ENCODE data around the gene DPEP1. TPM values are rescaled to one million over a fixed set of nuclear protein-coding genes. Genes with fewer than 3 reads are reported as not detected.

Gene DPEP1
- total and polyA plus RNA-seq, 4 donors: 0.26 to 8.9 (median 0.95) TPM

DNA sequence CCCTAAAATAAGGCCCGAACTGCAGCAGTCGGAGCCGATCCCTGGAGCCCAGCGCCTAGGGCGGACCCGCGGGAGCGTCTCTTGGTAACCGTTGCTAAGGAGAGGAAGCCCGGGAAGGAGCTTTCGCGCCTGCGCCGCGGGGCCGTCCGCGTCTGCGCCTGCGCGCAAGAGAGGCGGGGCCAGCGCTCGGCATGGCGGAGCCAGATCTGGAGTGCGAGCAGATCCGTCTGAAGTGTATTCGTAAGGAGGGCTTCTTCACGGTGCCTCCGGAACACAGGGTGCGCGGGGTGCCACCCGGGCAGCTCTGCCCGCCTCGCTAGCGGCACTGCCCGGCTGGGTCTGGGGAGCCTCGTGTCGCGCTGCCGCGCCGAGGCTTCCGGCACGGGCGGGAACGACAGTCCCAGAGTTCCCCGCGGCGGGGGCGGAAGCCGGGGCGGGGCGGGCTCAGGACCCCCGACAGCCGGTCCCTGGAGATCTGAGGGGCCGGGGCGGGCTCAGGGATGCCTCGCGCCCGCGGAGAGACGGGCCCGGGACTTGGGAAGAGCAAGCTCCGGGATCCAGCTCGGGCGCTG is 73.2 kb downstream of the DPEP1 start, which contains the start of gene CDK10:
Gene CDK10, plus strand, starts transcription at position 170 of the 572 bp plus-strand sequence. Its CDS starts 22 bp downstream, at position 192.
- peak within 1 kb of the TSS; percentile 90 to 95 for H3K27ac ChIP-seq (ENCODE audit: low read depth in 1 of 2, low read length in 1 of 2)
- H3K4me3 ChIP-seq: peak within 1 kb of the TSS; percentile 92
- DNase-seq (peak; percentile 93 to 94 (median 94)), ATAC-seq (ENCODE audit: insufficient read depth, low FRiP score) (peak; percentile 89)
- H3K36me3 ChIP-seq (ENCODE audit: control insufficient read depth in 4 of 4, insufficient read depth in 4 of 4, low read length in 4 of 4): peaks cover 0 to 18% (median 9%) of the 10 kb centered on the region in 4 donors
- WGBS, 2 donors: 0% methylated on average over 63 to 67 of the region's 67 CpGs
- peaks cover 0 to 3% (median 0%) of the 10 kb centered on the region in 4 donors for H3K9me3 ChIP-seq (ENCODE audit: control insufficient read depth in 4 of 4, insufficient read depth in 3 of 4, low read length in 3 of 4)
- peak within 1 kb of the TSS; percentile 19 to 65 for H3K9ac ChIP-seq (ENCODE audit: insufficient read depth in 1 of 2, low read length in 2 of 2)
- H3K4me1 ChIP-seq (ENCODE audit: control insufficient read depth in 5 of 5, insufficient read depth in 5 of 5, low read length in 5 of 5): peaks cover 0 to 9% (median 4%) of the 10 kb centered on the region in 5 donors
- no peaks in the 10 kb centered on the region for H3K27me3 ChIP-seq (ENCODE audit: control insufficient read depth in 3 of 3, insufficient read depth in 3 of 3, low read length in 2 of 3)
- TF ChIP-seq, protein P1, sequence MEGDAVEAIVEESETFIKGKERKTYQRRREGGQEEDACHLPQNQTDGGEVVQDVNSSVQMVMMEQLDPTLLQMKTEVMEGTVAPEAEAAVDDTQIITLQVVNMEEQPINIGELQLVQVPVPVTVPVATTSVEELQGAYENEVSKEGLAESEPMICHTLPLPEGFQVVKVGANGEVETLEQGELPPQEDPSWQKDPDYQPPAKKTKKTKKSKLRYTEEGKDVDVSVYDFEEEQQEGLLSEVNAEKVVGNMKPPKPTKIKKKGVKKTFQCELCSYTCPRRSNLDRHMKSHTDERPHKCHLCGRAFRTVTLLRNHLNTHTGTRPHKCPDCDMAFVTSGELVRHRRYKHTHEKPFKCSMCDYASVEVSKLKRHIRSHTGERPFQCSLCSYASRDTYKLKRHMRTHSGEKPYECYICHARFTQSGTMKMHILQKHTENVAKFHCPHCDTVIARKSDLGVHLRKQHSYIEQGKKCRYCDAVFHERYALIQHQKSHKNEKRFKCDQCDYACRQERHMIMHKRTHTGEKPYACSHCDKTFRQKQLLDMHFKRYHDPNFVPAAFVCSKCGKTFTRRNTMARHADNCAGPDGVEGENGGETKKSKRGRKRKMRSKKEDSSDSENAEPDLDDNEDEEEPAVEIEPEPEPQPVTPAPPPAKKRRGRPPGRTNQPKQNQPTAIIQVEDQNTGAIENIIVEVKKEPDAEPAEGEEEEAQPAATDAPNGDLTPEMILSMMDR (IDR thresholded peaks at IDR 0.05; ENCODE audit: control extremely low read depth, extremely low read depth): no peak

- Histone ChIP-seq H3K4me1 (ENCODE audit: control insufficient read depth in 5 of 5, insufficient read depth in 5 of 5, low read length in 5 of 5) (peaks cover 0 to 9% (median 4%) of the 10 kb centered on the region in 5 donors), H3K9ac (ENCODE audit: insufficient read depth in 1 of 2, low read length in 2 of 2) (peak overlapping the region; percentile 19 to 65), H3K27me3 (ENCODE audit: control insufficient read depth in 3 of 3, insufficient read depth in 3 of 3, low read length in 2 of 3) (no peaks in the 10 kb centered on the region), H3K9me3 (ENCODE audit: control insufficient read depth in 4 of 4, insufficient read depth in 3 of 4, low read length in 3 of 4) (peaks cover 0 to 3% (median 0%) of the 10 kb centered on the region in 4 donors), H3K4me3 (peak overlapping the region; percentile 92), H3K36me3 (ENCODE audit: control insufficient read depth in 4 of 4, insufficient read depth in 4 of 4, low read length in 4 of 4) (peaks cover 2 to 23% (median 13%) of the 10 kb centered on the region in 4 donors), H3K27ac (ENCODE audit: low read depth in 1 of 2, low read length in 1 of 2) (peak overlapping the region; percentile 37 to 95)
- ATAC-seq (ENCODE audit: insufficient read depth, low FRiP score) (peak; percentile 32), DNase-seq (peak; percentile 18 to 48 (median 47))
- TF ChIP-seq, protein P1 (IDR thresholded peaks at IDR 0.05; ENCODE audit: control extremely low read depth, extremely low read depth): no peak
- 10 to 16% methylated on average over 40 to 42 of the region's 42 CpGs for WGBS, 2 donors
These were observed 73.9 kb downstream of the DPEP1 start for GRCh38 chr16:89687092-89687940.

Other genes starting within 250 kb of the DPEP1 start
- gene ANKRD11, start 123.1 kb upstream of the DPEP1 start, total RNA-seq: 100 to 1,000 TPM; 111 to 162 TPM
- gene ANKRD11, start 123.1 kb upstream of the DPEP1 start, polyA plus RNA-seq: 10 to 100 TPM; 58.5 to 67.8 TPM
- 100 to 1,000 TPM; 101 to 114 TPM for gene SPG7, start 105.2 kb upstream of the DPEP1 start, total RNA-seq
- 10 to 100 TPM; 59.0 to 89.4 TPM for gene SPG7, start 105.2 kb upstream of the DPEP1 start, polyA plus RNA-seq
- 1,000 to 10,000 TPM; 1,905 to 2,186 TPM for gene RPL13, start 53.0 kb upstream of the DPEP1 start, total RNA-seq
- gene RPL13, start 53.0 kb upstream of the DPEP1 start, polyA plus RNA-seq: 1,000 to 10,000 TPM; 5,901 to 7,821 TPM
- gene CPNE7, start 37.9 kb upstream of the DPEP1 start, total RNA-seq: 1 to 10 TPM in 1 of 2 donors, under 1 TPM in 1; 0.65 to 2.2 TPM
- gene CPNE7, start 37.9 kb upstream of the DPEP1 start, polyA plus RNA-seq: 1 to 10 TPM; 1.1 to 1.3 TPM
- gene CHMP1A, start 44.1 kb downstream of the DPEP1 start, total RNA-seq: 10 to 100 TPM; 77.0 to 98.4 TPM
- gene CHMP1A, start 44.1 kb downstream of the DPEP1 start, polyA plus RNA-seq: 10 to 100 TPM; 61.3 to 93.9 TPM
- gene SPATA33, start 44.2 kb downstream of the DPEP1 start, total RNA-seq: 10 to 100 TPM; 10.8 to 19.1 TPM
- gene SPATA33, start 44.2 kb downstream of the DPEP1 start, polyA plus RNA-seq: 1 to 10 TPM; 5.4 to 6.9 TPM
- gene CDK10, start 73.0 kb downstream of the DPEP1 start, total RNA-seq: 10 to 100 TPM; 54.0 to 86.1 TPM
- gene CDK10, start 73.0 kb downstream of the DPEP1 start, polyA plus RNA-seq: 10 to 100 TPM; 52.0 to 92.7 TPM
- gene SPATA2L, start 88.1 kb downstream of the DPEP1 start, total RNA-seq: 10 to 100 TPM in 1 of 2 donors, 1 to 10 TPM in 1; 6.9 to 17.3 TPM
- 10 to 100 TPM; 12.1 to 15.1 TPM for gene SPATA2L, start 88.1 kb downstream of the DPEP1 start, polyA plus RNA-seq
- gene VPS9D1, start 107.3 kb downstream of the DPEP1 start, total RNA-seq: 10 to 100 TPM in 1 of 2 donors, 1 to 10 TPM in 1; 6.1 to 26.1 TPM
- gene VPS9D1, start 107.3 kb downstream of the DPEP1 start, polyA plus RNA-seq: 10 to 100 TPM; 16.1 to 20.2 TPM
- gene ZNF276, start 107.9 kb downstream of the DPEP1 start, total RNA-seq: 10 to 100 TPM; 26.5 to 34.9 TPM
- 10 to 100 TPM; 21.8 to 23.6 TPM for gene ZNF276, start 107.9 kb downstream of the DPEP1 start, polyA plus RNA-seq
- 10 to 100 TPM; 14.3 to 18.2 TPM for gene FANCA, start 203.0 kb downstream of the DPEP1 start, total RNA-seq
- 1 to 10 TPM; 8.7 to 9.2 TPM for gene FANCA, start 203.0 kb downstream of the DPEP1 start, polyA plus RNA-seq
- gene SPIRE2, start 214.8 kb downstream of the DPEP1 start, total RNA-seq: 10 to 100 TPM in 1 of 2 donors, 1 to 10 TPM in 1; 9.5 to 12.0 TPM
- 1 to 10 TPM; 3.3 to 6.5 TPM for gene SPIRE2, start 214.8 kb downstream of the DPEP1 start, polyA plus RNA-seq